ENCODE data around the gene TPSG1. TPM values are rescaled to one million over a fixed set of nuclear protein-coding genes. Genes with fewer than 3 reads are reported as not detected.
"Not testable (repeated sequence)": the region's sequence is repeated elsewhere in the genome, so short reads cannot be mapped to it uniquely, and the experiment has no call there.

The TPSG1 gene
- total RNA-seq, 4 donors from 2014 or later: 1.6 TPM; not detected in 3

DNA sequence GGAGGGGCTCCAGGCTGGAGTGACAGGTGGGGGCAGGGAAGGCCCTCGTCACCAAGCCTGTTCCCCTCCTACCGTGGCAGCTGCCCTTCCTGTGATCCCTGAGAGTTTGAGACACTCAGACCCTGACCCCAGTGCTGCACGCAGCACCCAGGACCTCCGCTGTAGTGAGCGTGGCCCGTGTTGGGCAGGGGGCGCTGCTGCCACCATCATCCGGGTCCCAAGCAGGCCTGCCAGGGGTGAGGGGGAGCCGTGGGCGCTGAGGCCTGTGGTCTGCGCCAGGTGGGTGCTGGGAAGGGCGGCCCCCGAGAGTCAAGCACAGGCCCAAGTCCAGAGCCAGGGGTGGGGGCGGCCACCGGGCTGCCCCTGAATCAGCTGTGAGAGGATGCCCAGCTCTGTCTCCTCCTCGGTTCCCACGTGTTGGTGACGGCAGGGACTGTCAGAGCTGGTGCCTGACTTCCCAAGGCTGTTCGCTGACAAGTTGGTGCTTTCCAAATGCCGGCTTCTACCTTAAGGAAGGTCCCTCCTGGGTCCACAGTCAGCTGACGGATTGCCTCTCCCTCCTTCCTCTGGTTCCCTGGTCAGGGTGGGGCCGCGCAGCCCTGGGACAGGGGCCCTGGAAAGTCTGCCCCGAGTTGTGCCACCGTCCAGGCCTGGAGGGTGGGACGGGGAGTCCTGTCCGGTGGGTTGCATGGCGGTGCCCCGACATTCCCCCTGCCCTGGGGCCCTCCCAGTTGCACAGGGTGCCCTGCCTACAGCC is 31.1 kb downstream of the TPSG1 start:
- no peak overlapping the region for H3K27ac ChIP-seq
- H3K4me3 ChIP-seq: no peak overlapping the region
- H3K9me3 ChIP-seq: no peaks in the 10 kb centered on the region
- H3K27me3 ChIP-seq: peaks cover 39% of the 10 kb centered on the region
- no peak for DNase-seq (ENCODE audit: low spot score in 2 of 2)
- H3K4me1 ChIP-seq: no peaks in the 10 kb centered on the region
- 73% methylated on average over 14 of the region's 29 CpGs for WGBS
- TF ChIP-seq POLR2AphosphoS5 (IDR thresholded peaks at IDR 0.05) (no peak), POLR2A (IDR thresholded peaks at IDR 0.05) (no peak), EP300 (IDR thresholded peaks at IDR 0.05) (no peak), CTCF (IDR thresholded peaks at IDR 0.05) (no peak)
- H3K36me3 ChIP-seq: no peaks in the 10 kb centered on the region

- H3K9me3 ChIP-seq: no peaks in the 10 kb centered on the region
- DNase-seq (ENCODE audit: low spot score in 2 of 2): no peak
- no peaks in the 10 kb centered on the region for H3K36me3 ChIP-seq
- TF ChIP-seq POLR2AphosphoS5 (IDR thresholded peaks at IDR 0.05): no peak
- no peak for TF ChIP-seq CTCF (IDR thresholded peaks at IDR 0.05)
- no peak for TF ChIP-seq POLR2A (IDR thresholded peaks at IDR 0.05)
- no peak for TF ChIP-seq EP300 (IDR thresholded peaks at IDR 0.05)
- peaks cover 42% of the 10 kb centered on the region for H3K27me3 ChIP-seq
- H3K4me1 ChIP-seq: no peaks in the 10 kb centered on the region
- 68% methylated on average over 9 of the region's 30 CpGs for WGBS
- H3K4me3 ChIP-seq: no peak overlapping the region
- H3K27ac ChIP-seq: no peak overlapping the region
Measured at GRCh38 chr16:1193143-1193824, 31.8 kb downstream of the TPSG1 start.

DNA sequence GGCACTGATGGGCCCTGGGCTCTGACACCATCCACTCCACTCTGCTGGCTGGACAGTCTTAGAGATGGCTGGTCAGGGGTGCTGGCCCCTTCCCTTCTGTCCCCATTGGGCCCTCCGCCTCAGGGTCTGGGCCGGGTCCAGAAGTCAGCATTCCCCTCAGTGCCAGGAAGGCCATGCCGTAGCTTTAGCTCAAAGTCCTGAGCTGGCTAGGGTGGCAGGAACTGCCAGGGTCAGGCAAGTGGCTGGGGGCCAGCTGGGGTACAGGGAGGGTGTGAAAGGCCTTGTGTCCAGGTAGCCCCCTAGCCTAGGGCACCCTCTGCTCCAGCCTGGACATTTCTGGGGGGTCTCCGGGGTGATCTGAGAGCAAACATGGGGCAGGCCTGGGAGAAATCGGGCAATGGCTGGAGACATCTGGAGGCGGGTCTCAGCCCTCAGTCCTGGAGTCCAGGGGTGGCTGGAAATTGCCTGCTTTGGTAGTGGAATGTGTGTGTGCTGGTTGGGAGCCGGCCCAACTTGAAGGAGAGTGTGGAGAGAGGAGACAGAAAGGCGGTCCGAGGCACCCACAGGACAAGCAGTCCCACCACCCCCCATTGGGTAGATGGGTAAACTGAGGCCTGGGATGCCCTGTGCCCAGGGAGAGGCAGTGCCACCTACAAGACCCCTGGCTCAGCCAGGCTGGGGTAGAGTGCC is 32.5 kb downstream of the TPSG1 start:
- no peaks in the 10 kb centered on the region for H3K4me1 ChIP-seq
- no peaks in the 10 kb centered on the region for H3K36me3 ChIP-seq
- H3K27me3 ChIP-seq: peaks cover 48% of the 10 kb centered on the region
- DNase-seq (ENCODE audit: low spot score in 2 of 2): no peak
- H3K27ac ChIP-seq: no peak overlapping the region
- no peak for TF ChIP-seq POLR2AphosphoS5 (IDR thresholded peaks at IDR 0.05)
- no peak for TF ChIP-seq CTCF (IDR thresholded peaks at IDR 0.05)
- TF ChIP-seq EP300 (IDR thresholded peaks at IDR 0.05): no peak
- TF ChIP-seq POLR2A (IDR thresholded peaks at IDR 0.05): no peak
- H3K9me3 ChIP-seq: no peaks in the 10 kb centered on the region
- no peak overlapping the region for H3K4me3 ChIP-seq
- 78% methylated on average over 6 of the region's 9 CpGs for WGBS

- no CpG with 5 or more reads among the region's 11 CpGs for WGBS
- not testable (repeated sequence) for H3K9me3 ChIP-seq; H3K4me1 ChIP-seq; H3K36me3 ChIP-seq; H3K27ac ChIP-seq; DNase-seq (ENCODE audit: low spot score in 2 of 2); H3K4me3 ChIP-seq
- peaks cover 41% of the 10 kb centered on the region for H3K27me3 ChIP-seq
Measured at GRCh38 chr16:1190789-1191188, 34.3 kb downstream of the TPSG1 start.

DNA sequence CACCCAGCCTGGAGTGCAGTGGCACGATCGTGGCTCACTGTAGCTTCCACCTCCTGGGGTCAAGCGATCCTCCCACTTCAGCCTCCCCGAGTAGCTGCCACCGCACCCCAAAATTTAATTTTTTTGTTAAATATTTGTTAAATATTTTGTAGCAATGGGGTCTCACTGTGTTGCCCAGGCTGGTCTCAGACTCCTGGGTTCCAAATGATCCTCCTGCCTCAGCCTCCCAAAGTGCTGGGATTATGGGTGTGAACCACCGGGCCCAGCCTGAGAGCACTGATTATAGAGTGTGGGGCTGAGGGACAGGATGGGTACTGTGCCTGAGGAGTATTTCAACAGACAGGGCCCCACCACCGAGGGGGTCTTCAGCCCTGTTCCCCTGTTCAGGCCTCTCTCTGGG is 35.6 kb downstream of the TPSG1 start:
- H3K36me3 ChIP-seq: no peaks in the 10 kb centered on the region
- no peak overlapping the region for H3K4me3 ChIP-seq
- no peaks in the 10 kb centered on the region for H3K4me1 ChIP-seq
- no peak for DNase-seq (ENCODE audit: low spot score in 2 of 2)
- H3K9me3 ChIP-seq: no peaks in the 10 kb centered on the region
- H3K27me3 ChIP-seq: peaks cover 33% of the 10 kb centered on the region
- 75% methylated on average over 2 of the region's 7 CpGs for WGBS
- TF ChIP-seq CTCF (IDR thresholded peaks at IDR 0.05) (no peak), EP300 (IDR thresholded peaks at IDR 0.05) (no peak)
- H3K27ac ChIP-seq: no peak overlapping the region
